DOHH2 (cell line): Measurements from ENCODE around the gene PHACTR1.

Source experiments
- H3F3A ChIP-seq: fragments of 200-600 bp; sonication (generic), shearing (Covaris generic); 2 replicates; pipeline ENCODE4 v1.6.0; 2016; ENCODE audit warnings: antibody characterized with exemption, mild to moderate bottlenecking; ENCODE audit not compliant: control insufficient read depth, insufficient read depth
- H3K27ac ChIP-seq: fragments of 200-600 bp; sonication (generic); 2 replicates; pipeline ENCODE4 v1.5.1; 2014; ENCODE audit warnings: low read depth, mild to moderate bottlenecking, low read length, moderate library complexity
- H3K27me3 ChIP-seq: fragments of 200-600 bp; sonication (generic); 2 replicates; pipeline ENCODE4 v1.6.1; 2014; ENCODE audit warnings: mild to moderate bottlenecking, low read length, mixed read lengths; ENCODE audit not compliant: control insufficient read depth
- H3K36me3 ChIP-seq: fragments of 200-600 bp; sonication (generic); 2 replicates; pipeline ENCODE4 v1.6.1; 2014; ENCODE audit warnings: mild to moderate bottlenecking, low read length, moderate library complexity, mixed read lengths; ENCODE audit not compliant: control insufficient read depth
- H3K4me1 ChIP-seq: fragments of 200-600 bp; sonication (generic); 2 replicates; pipeline ENCODE4 v1.6.1; 2014; ENCODE audit warnings: mild to moderate bottlenecking, low read length, mixed read lengths; ENCODE audit not compliant: control insufficient read depth
- H3K4me2 ChIP-seq: fragments of 200-600 bp; sonication (generic); 2 replicates; pipeline ENCODE4 v1.6.0; 2014; ENCODE audit warnings: mild to moderate bottlenecking, low read length, moderate library complexity
- H3K4me3 ChIP-seq: fragments of 200-600 bp; sonication (generic); 2 replicates; pipeline ENCODE4 v1.5.1; 2014; ENCODE audit warnings: mild to moderate bottlenecking, low read length, mixed read lengths
- H3K79me2 ChIP-seq: fragments of 200-600 bp; sonication (generic); 2 replicates; pipeline ENCODE4 v1.6.1; 2014; ENCODE audit warnings: mild to moderate bottlenecking, low read length, mixed read lengths; ENCODE audit not compliant: control insufficient read depth
- H3K9me2 ChIP-seq: fragments of 200-600 bp; sonication (generic); replicated peaks from 2 replicates; pipeline ENCODE4 v1.6.1; 2014; ENCODE audit warnings: mild to moderate bottlenecking, low read length, mixed read lengths; ENCODE audit not compliant: control insufficient read depth
- H3K9me3 ChIP-seq: fragments of 200-600 bp; sonication (generic); 2 replicates; pipeline ENCODE4 v1.6.1; 2014; ENCODE audit warnings: antibody characterized with exemption, low read length, mixed read lengths; ENCODE audit not compliant: control insufficient read depth, insufficient read depth
- H4K20me1 ChIP-seq: fragments of 200-600 bp; sonication (generic); 2 replicates; pipeline ENCODE4 v1.6.0; 2014; ENCODE audit warnings: low read depth, mild to moderate bottlenecking, antibody characterized with exemption, low read length, moderate library complexity; ENCODE audit not compliant: control insufficient read depth, insufficient read depth
- EZH2phosphoT487 ChIP-seq: fragments of 200-600 bp; sonication (generic); IDR thresholded peaks from 2 replicates; pipeline ENCODE4 v1.6.1; 2017; ENCODE audit warnings: borderline replicate concordance, mild to moderate bottlenecking, antibody characterized with exemption, low read length, moderate library complexity, mixed read lengths
- TF ChIP-seq, protein P1 (sequence below): fragments of 200-600 bp; sonication (generic); IDR thresholded peaks from one replicate; pipeline ENCODE4 v1.5.1; 2014; ENCODE audit warnings: antibody characterized with exemption, mild to moderate bottlenecking, low read depth, low read length; ENCODE audit not compliant: poor library complexity, severe bottlenecking

PHACTR1 gene

GRCh38 chr6:13308332-13308731, 591.8 kb downstream of the PHACTR1 start:
- H3K36me3 ChIP-seq, result peaks cover 25% of the 10 kb centered on the region

DNA sequence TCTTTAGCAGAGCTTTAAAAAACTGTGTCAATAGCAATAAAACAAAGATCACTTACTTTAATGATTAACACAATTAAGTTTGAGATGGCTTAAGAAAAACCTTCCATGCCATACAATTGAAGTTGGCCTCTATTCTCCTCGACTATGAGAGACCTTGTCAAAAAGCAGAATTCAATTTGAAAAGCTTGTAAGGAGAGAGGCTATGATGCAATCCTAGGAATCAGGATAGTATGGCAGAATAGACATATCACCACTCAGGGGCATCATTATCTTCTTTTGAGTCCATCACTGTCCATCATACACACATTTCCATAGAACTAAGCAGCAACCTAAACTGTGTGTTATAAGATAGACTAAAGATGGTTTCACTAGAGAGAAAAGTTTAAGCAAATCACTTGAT, 594.6 kb downstream of the PHACTR1 start:
- Histone ChIP-seq H3K27ac (no peak overlapping the region), H3K79me2 (no peaks in the 10 kb centered on the region), H4K20me1 (no peaks in the 10 kb centered on the region), H3K9me3 (no peaks in the 10 kb centered on the region), H3K4me1 (peaks cover 3% of the 10 kb centered on the region; the same call in 1 of the 2 replicates), H3K4me3 (no peak overlapping the region), H3F3A (no peaks in the 10 kb centered on the region), H3K36me3 (peaks cover 15% of the 10 kb centered on the region; the same call in 1 of the 2 replicates), H3K4me2 (no peak overlapping the region), H3K9me2 (no peaks in the 10 kb centered on the region), H3K27me3 (no peaks in the 10 kb centered on the region)
- TF ChIP-seq, protein P1, sequence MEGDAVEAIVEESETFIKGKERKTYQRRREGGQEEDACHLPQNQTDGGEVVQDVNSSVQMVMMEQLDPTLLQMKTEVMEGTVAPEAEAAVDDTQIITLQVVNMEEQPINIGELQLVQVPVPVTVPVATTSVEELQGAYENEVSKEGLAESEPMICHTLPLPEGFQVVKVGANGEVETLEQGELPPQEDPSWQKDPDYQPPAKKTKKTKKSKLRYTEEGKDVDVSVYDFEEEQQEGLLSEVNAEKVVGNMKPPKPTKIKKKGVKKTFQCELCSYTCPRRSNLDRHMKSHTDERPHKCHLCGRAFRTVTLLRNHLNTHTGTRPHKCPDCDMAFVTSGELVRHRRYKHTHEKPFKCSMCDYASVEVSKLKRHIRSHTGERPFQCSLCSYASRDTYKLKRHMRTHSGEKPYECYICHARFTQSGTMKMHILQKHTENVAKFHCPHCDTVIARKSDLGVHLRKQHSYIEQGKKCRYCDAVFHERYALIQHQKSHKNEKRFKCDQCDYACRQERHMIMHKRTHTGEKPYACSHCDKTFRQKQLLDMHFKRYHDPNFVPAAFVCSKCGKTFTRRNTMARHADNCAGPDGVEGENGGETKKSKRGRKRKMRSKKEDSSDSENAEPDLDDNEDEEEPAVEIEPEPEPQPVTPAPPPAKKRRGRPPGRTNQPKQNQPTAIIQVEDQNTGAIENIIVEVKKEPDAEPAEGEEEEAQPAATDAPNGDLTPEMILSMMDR, result no peak
- no peak for TF ChIP-seq EZH2phosphoT487

More at GRCh38 chr6:13308332-13308731, 591.8 kb downstream of the PHACTR1 start:
- Histone ChIP-seq H3K79me2 (no peaks in the 10 kb centered on the region), H4K20me1 (no peaks in the 10 kb centered on the region; the same call in 1 of the 2 replicates), H3K9me2 (no peaks in the 10 kb centered on the region), H3K9me3 (no peaks in the 10 kb centered on the region), H3K4me2 (no peak overlapping the region), H3K4me1 (peaks cover 24% of the 10 kb centered on the region), H3K27me3 (no peaks in the 10 kb centered on the region), H3K4me3 (no peak overlapping the region), H3K27ac (no peak overlapping the region), H3F3A (no peaks in the 10 kb centered on the region)
- no peak for TF ChIP-seq EZH2phosphoT487
- TF ChIP-seq, protein P1, result no peak

- H3K9me2 ChIP-seq, result no peaks in the 10 kb centered on the region
Measured at GRCh38 chr6:13314806-13315205, 598.2 kb downstream of the PHACTR1 start.

More at GRCh38 chr6:13314806-13315205, 598.2 kb downstream of the PHACTR1 start:
- Histone ChIP-seq H3K4me2 (no peak overlapping the region), H3K27me3 (no peaks in the 10 kb centered on the region), H3K4me3 (no peak overlapping the region), H3K36me3 (peaks cover 13% of the 10 kb centered on the region; the same call in 1 of the 2 replicates), H4K20me1 (no peaks in the 10 kb centered on the region), H3K27ac (no peak overlapping the region), H3K4me1 (peaks cover 3% of the 10 kb centered on the region; the same call in 1 of the 2 replicates), H3F3A (no peaks in the 10 kb centered on the region), H3K9me3 (no peaks in the 10 kb centered on the region), H3K79me2 (no peaks in the 10 kb centered on the region)
- TF ChIP-seq, protein P1, result no peak
- no peak for TF ChIP-seq EZH2phosphoT487
